GM21529 (cell line): ENCODE measurements around the gene MFSD8.
"Not testable (repeated sequence)": the region's sequence is repeated elsewhere in the genome, so short reads cannot be mapped to it uniquely, and the experiment has no call there.

Source experiments
- ATAC-seq: cut with Tn5 transposase; IDR thresholded peaks from one replicate; pipeline ENCODE4 v1.9.1; 2021; ENCODE audit not compliant: unreplicated experiment

Gene MFSD8, protein sequence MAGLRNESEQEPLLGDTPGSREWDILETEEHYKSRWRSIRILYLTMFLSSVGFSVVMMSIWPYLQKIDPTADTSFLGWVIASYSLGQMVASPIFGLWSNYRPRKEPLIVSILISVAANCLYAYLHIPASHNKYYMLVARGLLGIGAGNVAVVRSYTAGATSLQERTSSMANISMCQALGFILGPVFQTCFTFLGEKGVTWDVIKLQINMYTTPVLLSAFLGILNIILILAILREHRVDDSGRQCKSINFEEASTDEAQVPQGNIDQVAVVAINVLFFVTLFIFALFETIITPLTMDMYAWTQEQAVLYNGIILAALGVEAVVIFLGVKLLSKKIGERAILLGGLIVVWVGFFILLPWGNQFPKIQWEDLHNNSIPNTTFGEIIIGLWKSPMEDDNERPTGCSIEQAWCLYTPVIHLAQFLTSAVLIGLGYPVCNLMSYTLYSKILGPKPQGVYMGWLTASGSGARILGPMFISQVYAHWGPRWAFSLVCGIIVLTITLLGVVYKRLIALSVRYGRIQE

DNA sequence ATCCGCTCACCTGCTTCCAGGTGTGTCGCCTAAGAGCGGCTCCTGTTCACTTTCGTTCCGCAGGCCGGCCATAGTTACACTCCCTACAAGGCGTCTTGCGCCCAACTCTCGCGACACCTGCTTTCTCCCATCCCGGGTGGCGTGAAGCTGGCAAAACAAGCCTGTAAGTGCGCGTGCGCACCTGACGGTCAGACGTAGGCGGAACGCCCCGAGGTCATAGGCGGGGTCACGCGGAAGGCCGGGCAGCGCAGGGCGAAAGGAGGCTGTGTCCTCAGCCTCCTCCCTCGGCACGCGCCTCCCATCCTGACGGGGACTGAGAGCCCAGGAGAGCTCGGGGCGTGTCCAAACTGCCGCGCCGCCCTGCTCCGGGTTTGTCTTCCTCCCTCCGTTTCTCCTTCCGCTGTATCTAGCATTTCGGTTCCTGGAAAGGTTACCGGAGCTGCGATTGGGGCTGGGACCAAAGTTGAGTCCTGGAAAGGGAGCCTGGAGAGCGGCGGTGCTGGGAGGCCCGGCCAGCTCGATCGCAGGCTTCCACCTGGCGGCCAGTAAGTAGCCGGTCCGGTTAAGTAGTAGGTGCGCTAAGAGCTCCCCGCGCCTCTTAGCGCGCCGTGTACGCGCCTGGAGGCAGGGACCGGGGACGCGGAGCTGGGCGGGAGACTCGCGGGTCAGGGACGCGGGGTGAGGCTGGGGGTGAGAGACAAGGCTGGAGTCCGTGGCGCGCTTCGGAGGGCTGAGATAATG is at the start of gene MFSD8, which contains the start of gene ABHD18:
MFSD8 (minus strand) TSS at position 112 of the 741 bp plus-strand sequence; CDS start at position 72, 40 bp downstream.
ABHD18 (plus strand) TSS at position 345 of the 741 bp plus-strand sequence. CDS start 17,550 bp downstream, outside the sequence.
- ATAC-seq, result peak; percentile 96

- ATAC-seq, result no peak
These were observed 44.5 kb upstream of the MFSD8 start for GRCh38 chr4:128009428-128009827.

- no peak for ATAC-seq
These were observed 41.6 kb upstream of the MFSD8 start for GRCh38 chr4:128006592-128006991.

GRCh38 chr4:127997534-127998388 is 32.8 kb upstream of the MFSD8 start:
- peak; percentile 98 for ATAC-seq

DNA sequence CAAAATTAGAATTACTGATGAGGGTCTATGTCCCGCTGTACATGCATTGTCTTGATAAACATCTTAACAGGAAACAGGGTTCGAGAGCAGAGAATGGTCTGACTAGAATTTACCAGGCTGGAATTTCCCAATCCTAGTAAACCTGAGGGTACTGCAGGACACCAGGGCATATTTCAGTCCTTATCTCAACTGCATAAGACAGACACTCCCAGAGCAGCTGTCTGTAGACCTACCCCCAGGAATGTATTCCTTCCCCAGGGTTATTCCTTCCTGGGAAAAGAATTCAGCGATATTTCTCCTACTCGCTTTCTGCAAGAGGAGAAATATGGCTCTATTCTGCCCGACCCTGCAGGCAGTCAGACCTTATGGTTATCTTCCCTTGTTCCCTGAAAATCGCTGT is 31.5 kb upstream of the MFSD8 start:
- ATAC-seq, result not testable (repeated sequence)

- ATAC-seq, result no peak
These were observed 30.8 kb upstream of the MFSD8 start for GRCh38 chr4:127995776-127996175.

DNA sequence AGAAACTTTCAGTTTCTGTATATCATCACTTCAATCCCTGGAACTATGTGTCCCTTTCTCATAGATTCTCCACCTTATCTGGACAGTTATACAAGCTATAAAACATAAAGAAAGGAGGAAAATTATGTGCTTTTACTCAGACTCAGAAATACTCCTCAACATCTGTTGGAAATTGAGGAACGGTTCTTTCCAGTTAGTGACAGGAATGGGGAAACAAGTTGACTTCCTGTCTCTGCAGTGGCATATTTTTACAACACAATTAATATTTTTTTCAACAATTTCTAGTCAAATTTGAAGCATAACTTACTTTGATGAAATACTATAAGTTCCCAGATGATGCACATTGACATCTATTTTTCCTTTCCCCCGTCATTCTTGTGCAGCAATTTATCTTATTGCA is 28.2 kb upstream of the MFSD8 start:
- ATAC-seq, result no peak

DNA sequence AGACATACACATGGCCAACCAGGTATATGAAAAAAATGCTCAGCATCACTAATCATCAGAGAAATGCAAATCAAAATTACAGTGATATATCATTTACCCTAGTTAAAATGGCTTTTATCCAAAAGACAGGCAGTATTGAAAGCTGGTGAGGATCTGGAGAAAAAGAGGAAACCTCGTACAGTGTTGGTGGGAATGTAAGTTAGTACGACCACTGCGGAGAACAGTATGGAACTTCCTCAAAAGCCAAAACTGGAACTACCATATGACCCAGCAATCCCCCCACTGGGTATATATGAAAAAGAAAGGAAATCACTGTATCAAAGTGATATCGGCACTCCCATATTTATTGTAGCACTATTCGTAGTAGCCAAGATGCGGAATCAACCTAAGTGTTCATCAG is 23.7 kb upstream of the MFSD8 start:
- ATAC-seq, result no peak

DNA sequence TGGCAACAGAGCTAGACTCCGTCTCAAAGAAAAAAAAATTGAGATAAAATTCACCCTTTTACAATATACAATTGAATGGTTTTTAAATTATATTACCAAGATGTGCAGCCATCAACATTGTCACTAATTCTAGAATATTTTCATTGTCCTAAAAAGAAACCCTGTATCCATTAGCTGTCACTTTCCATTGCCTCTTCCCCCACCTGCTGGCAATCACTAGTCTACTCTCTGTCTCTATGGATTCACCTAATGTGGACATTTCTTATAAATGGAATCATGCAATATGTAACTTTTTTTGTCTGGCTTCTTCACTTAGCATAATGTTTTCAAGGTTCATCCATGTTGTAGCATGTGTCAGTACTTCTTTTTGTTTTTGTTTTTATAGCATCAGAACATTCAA is 21.0 kb upstream of the MFSD8 start:
- no peak for ATAC-seq

- no peak for ATAC-seq
These were observed 17.5 kb upstream of the MFSD8 start for GRCh38 chr4:127982445-127982844.

- no peak for ATAC-seq
These were observed 14.0 kb upstream of the MFSD8 start for GRCh38 chr4:127978930-127979329.

- no peak for ATAC-seq
These were observed 10.3 kb upstream of the MFSD8 start for GRCh38 chr4:127975121-127975770.

- ATAC-seq, result not testable (repeated sequence)
These were observed 6.0 kb upstream of the MFSD8 start for GRCh38 chr4:127970925-127971324.

GRCh38 chr4:127968586-127968985 is 3.6 kb upstream of the MFSD8 start:
- no peak for ATAC-seq

DNA sequence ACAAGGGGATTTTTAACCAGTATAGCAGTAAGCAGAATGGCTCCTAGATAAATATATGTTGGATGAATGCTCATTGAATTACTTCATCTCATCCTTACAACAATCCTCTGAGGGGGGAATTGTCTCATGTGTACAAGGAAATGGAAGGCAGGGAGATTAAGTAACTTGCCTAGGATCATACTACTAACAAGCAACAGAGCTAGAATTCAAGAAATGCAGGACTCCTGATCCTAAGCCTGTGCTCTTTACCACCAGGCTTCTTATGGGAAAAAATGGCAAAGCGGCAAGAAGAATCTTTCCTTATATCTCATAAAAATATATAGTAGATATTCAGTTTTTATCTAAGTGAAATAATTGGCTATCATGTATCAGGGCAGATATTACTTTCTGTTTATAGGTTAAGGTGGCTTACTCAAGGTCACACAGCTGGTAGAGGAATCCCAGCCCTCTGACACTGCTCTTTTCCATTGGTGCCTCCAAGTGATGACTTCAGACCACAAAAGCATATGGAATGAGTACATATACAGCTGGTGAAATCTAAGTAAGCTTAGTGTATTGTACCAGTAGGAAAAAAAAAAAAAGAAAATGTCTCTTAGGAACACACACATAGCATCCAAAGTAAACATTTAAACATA is 2.3 kb upstream of the MFSD8 start:
- no peak for ATAC-seq

DNA sequence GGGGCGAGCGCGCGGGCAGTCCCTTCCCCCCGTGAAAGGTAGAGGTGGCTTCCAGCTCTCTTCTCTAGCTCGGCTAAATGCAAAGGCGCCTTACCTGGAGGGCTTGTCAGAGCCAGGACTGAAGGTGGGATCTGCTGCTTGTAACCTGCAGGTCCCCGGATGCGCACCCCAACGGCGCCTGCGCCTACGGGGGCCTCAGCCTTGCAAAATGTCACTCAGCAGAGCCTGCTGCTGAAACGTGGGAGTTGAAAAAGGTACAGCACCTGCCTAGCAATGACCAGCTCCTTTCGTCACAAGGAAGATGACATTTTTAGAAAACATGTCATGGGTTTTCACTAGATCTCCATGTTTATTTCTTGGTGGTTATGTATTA is 816 bp upstream of the MFSD8 start:
- ATAC-seq, result peak; percentile 37

GRCh38 chr4:127964426-127965061 is 429 bp downstream of the MFSD8 start:
- ATAC-seq, result peak; percentile 14

DNA sequence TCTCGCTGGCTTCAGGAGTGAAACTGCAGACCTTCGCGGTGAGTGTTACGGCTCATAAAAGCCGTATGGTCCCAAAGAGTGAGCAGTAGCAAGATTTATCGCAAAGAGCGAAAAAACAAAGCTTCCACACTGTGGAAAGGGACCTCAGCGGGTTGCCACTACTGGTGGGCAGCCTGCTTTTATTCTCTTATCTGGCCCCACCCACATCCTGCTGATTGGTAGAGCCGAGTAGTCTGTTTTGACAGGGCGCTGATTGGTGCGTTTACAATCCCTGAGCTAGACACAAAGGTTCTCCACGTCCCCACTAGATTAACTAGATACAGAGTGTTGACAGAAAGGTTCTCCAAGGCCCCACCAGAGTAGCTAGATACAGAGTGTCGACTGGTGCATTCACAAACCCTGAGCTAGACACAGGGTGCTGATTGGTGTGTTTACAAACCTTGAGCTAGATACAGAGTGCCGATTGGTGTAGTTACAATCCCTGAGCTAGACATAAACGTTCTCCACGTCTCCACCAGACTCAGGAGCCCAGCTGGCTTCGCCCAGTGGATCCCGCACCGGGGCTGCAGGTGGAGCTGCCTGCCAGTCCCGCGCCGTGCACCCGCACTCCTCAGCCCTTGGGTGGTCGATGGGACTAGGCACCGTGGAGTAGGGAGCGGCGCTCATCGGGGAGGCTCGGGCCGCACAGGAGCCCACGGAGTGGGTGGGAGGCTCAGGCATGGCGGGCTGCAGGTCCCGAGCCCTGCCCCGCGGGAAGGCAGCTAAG is 1.2 kb downstream of the MFSD8 start:
- ATAC-seq, result not testable (repeated sequence)

DNA sequence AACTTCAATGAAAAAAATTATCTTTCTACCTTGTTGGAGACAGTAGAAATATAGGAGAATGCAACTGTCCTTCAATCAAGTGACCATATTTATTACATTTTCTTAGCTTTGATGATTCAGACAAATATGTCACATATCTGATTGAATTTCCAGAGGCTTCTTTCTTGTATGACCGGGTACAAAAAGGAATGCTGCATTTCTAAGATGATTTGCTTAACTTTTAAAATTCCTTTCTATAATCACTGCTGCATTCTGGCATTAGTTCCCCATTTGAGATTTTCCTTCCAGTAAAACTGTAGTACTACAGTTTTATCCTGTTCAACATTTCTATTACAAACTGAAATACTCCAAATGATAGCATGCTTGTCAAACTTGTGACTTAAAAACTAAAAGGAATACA is 5.2 kb downstream of the MFSD8 start:
- no peak for ATAC-seq
